ENCODE data around the gene MAP2.

DNA sequence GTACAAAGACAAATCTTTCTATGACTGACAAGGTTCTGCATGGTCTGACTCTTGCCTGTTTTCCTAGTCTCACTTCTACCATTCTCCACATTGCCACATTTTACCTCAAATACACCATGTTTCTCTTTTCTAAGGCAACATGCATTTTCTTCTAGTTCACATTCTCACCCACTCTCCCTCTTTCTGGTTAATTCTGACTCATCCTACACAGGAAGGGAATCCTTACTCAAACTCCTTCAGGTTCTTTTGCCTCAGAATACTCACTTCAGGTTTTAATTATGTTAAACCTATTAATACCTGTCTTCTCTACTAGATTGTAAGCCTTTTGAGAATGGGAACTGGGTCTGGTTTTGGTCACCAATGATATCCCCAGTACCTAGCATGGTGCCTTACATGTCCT lies 47.2 kb downstream of the MAP2 start:
- TF ChIP-seq, protein P1, sequence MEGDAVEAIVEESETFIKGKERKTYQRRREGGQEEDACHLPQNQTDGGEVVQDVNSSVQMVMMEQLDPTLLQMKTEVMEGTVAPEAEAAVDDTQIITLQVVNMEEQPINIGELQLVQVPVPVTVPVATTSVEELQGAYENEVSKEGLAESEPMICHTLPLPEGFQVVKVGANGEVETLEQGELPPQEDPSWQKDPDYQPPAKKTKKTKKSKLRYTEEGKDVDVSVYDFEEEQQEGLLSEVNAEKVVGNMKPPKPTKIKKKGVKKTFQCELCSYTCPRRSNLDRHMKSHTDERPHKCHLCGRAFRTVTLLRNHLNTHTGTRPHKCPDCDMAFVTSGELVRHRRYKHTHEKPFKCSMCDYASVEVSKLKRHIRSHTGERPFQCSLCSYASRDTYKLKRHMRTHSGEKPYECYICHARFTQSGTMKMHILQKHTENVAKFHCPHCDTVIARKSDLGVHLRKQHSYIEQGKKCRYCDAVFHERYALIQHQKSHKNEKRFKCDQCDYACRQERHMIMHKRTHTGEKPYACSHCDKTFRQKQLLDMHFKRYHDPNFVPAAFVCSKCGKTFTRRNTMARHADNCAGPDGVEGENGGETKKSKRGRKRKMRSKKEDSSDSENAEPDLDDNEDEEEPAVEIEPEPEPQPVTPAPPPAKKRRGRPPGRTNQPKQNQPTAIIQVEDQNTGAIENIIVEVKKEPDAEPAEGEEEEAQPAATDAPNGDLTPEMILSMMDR (conservative IDR thresholded peaks at IDR 0.05 in 1 of 2, IDR thresholded peaks at IDR 0.05 in 1 of 2; ENCODE audit: extremely low read depth in 1 of 2, insufficient read depth in 1 of 2, low read depth in 1 of 2, low read length in 2 of 2), result no peak
- no peak for TF ChIP-seq EZH2 (IDR thresholded peaks at IDR 0.05; ENCODE audit: borderline replicate concordance, low read length)
